GM18508 (cell line): ENCODE data around the gene LSM14A.
"Not testable (repeated sequence)": the region's sequence is repeated elsewhere in the genome, so short reads cannot be mapped to it uniquely, and the experiment has no call there.

Experiments
- ATAC-seq: cut with Tn5 transposase; IDR thresholded peaks from one replicate; pipeline ENCODE4 v1.9.1; 2021; ENCODE audit warnings: moderate number of reproducible peaks; ENCODE audit not compliant: insufficient read depth, unreplicated experiment

LSM14A gene

DNA sequence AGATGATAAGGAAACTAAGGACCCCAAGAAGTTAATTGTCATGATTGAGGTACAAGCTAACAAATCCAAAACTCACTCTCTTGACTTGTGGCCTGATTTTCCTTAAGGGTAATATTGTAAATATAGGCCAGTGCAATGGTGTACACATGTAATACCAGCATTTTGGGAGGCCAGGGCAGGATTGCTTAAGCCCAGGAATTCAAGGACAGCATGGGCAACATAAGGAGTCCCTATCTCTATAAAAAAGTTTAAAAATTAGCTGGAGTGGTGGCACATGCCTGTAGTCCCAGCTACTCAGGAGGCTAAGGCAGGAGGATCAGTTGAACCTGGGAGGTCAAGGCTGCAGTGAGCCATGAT is 53.3 kb downstream of the LSM14A start:
- no peak for ATAC-seq

DNA sequence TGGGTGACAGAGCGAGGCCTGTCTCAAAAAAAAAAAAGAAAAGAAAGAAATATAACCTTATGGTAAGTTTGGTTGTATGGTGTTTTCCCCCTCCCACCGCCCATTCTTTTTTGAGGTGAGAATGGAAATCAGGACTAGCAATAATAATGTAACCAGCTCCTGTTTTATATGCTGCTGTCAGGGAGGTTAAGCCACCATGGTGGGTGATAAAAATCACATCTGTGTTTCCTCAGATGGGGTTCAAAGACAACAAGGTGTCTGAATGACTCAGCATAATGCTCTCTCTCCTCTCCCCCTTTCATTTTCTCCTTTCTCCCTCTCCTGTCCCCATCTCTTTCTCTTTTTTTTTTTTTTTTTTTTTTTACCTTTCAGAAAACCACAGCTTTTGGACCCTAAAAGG is 53.7 kb downstream of the LSM14A start:
- no peak for ATAC-seq

DNA sequence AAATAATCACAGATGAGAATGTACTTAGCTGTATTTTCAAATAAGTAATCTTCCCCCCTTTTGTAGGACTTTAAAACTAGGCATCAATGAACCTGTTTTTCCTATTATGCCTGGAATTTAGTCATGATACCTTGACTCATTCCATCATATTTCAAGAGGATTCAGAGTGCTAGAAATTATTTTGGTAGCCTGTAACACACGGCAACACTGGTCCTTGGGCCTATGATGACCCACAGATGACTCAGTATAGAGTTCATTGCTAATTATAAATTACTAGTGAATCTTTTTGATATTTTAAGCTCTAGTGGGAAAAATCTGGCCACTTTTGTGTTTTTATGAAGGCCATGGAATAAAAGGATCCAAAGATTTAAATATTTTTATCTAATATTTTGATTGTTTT is 56.0 kb downstream of the LSM14A start:
- no peak for ATAC-seq

DNA sequence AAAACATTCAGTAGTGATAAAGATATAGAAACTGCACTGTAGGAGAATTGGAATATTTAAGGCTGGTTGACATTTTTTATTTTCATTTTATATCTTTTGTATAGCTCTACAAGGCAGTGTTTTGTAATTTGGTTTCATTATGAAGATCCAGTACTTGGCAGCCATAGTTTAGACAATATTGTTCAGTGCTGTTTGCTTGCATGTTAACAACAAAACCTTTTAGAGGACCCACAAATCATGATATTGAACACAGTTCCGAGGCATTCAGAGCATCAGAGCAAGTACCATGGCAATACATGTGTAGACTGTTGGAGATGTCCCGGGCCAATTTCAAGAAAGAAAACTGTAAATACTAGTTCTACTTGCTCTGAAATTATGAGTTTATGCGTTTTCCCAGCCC is 56.5 kb downstream of the LSM14A start:
- no peak for ATAC-seq

DNA sequence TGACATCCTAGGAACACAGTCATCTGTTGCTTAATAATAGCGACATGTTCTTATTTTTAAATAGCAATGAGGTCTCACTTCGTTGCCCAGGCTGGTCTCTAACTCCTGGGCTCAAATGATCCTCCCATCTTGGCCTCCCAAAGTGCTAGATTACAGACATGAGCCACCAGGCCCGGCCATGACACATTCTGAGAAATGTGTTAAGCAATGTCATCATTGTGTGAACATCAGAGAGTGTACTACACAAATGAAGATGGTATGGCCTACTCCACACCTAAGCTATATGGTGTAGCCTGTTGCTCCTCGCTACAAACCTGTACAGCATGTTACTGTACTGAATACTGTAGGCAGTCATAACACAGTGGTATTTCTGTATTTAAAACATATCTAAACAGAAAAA is 57.4 kb downstream of the LSM14A start:
- ATAC-seq: no peak

DNA sequence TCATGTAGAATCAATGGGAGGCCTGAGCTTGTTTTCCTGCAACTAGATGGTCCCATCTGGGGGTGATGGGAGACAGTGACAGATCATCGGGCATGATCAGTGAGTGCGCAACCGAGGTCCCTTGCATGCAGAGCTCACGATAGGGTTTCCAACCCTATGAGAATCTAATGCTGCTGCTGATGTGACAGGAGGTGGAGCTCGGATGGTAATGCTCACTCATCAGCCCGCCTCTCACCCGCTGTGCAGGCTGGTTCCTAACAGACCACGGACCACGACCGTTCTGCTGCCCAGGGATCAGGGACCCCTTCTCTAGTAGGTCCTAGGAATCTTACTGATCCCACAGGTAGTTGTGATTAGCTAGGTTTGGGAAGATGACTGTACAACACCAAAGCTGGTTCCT is 58.5 kb downstream of the LSM14A start:
- ATAC-seq: no peak

DNA sequence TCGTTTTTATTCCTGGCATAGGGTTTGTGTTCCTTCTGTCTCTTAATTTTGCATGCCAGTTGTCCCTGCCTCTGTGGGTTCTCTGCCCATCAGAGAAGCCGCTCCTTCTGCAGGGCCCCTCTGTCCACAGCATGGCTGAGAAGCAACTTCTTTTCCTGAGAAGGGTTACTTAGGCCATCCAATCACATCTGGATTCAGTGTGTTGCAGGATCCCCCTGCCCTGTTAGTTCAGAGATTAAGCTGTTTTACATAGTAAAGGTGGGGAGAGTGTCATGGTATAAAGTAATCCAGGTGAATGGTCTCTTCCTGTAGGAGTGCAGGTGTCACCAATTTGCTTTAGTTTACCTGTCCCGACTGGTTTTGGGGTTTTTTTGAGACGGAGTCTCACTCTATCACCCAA is 59.1 kb downstream of the LSM14A start:
- no peak for ATAC-seq

DNA sequence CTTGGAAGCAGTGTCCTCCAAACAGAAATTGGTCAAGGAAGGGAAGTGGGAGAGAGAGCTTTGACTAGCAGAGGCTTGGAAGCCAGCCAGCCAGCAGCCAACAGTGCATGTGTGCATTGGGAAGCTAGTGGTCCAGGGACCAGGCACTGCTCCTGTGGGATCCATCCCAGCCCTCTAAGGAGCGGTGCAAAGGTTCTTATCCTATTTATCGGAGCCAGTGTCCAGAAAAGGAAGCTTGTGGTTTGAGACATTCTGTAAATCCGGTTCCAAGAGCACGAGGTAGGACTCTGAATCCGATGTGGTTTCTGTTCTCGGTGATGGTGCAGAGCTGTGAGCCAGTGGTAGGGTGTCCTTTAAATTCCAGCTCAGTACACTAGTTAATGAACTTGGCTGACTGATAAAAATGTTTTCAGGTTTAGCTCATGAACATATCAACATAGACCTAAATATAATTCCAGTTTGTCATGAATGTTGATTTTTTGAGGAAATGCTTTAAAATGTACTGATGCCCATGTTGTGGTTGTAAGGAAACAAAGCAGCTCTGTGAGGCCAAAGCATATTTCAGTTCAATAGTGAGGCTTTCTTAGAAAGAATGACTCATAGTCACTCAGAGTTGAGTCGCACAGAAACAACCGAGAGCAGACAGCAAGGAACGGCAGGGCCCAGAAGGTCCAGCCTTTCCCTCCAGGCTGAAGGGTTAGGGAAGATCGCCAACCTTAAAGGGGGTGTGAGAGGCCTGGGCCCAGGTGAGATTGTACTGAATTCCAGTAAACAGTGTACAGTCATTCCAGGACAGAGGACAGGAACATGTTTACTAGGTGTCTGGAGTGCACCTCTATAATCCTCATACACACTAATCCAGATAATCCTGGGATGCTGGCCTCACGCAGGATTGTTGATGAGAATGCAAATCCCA is 60.5 kb downstream of the LSM14A start:
- no peak for ATAC-seq

DNA sequence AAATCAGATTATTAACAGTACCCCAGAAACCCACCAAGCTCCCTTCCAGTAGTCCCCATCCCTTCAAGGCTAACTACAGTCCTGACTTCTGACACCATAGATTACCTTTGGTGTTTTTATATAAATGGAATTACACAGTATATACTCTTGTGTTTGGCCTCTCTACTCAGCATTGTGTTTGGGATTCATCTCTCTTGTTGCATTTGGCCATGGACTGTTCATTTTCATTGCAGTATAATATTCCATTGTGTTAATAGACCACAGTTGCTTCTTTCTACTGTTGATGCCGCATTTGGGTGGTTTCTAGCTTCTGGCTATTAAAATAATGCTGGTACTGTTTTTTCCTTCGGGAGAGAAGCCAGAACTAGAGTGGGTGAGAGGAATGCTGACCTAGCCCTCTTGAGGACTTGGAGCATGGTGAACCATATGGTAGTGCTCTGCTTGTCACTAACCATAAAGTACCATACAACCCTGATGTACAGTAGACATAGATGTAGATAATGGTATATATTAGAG is 63.2 kb downstream of the LSM14A start:
- ATAC-seq: no peak

DNA sequence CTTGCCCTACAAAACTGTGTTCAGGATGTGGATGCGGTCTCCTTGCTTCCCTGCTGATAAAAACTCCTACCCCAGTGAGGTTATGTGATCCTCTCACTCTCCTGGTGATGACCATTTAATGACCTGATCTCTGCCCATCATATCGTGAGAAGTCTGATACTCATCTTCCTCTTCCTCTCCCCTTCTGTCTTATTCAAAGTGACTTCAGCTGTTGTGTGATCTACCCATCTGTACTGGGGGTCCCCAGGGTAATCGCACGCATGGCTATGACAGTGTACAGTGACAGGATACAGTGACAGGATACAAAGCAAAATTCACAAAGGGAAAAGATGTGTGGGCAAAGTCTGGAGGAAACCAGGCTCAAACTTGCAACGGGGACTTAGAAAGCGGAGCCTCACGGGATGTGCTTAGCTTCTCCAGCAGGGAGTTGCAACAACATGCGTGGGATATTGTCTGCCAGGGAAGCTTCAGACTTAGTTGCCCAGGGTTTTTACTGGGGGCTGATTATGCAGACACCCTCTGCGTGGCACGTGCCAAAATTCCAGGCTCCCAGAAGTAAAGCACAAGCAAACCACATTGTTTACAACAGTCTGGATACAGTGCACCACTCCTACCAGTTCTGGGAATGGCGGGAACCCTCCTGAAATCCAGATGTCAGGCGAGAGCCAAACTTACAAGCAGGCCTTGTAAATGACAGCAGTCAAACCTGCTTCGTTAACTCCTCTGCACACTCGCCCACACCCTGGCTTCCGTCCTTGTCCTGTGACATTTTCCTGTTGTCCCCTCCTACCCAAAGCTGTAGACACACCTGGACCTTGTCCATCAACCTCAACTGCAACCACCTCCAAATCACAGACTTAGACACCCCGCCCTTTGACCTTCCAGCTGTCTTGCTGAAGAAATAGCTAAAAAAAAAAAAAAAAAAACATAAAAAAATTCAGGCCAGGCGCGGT is 64.0 kb downstream of the LSM14A start:
- ATAC-seq: no peak

DNA sequence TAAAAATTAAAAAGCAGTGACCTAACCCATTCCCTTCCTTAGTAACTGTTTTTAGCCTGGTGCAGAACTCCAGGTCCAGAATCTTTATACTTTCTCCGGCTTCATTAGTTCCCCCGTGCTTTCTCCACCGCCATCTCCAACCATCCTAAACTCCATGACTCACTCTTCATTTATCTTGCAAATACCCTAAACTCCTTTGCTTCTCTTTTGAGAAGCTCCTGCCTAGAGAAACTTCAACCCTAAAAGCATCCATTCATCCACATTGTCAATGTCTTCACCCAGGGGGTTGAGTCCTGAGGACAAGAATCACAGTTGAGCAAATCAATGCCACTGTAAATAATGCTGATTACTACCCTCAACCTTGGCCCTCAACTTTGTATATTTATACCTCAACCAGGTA is 65.0 kb downstream of the LSM14A start:
- ATAC-seq: no peak

DNA sequence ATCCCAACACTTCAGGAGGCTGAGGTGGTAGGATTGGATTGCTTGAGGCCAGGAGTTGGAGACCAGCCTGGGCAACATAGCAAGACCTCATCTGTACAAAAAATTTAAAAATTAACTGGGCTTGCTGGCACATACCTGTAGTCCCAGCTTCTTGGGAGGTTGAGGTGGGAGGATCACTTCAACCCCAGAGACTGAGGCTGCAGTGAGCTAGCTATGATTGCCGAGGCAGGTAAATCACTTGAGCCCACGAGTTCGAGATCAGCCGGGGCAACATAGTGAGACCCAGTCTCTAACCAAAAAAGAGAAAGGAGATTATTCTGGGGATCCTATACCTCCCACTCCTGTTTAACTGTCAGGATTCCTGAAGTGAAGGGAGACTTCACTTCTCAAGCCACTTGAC is 65.6 kb downstream of the LSM14A start:
- ATAC-seq: no peak

DNA sequence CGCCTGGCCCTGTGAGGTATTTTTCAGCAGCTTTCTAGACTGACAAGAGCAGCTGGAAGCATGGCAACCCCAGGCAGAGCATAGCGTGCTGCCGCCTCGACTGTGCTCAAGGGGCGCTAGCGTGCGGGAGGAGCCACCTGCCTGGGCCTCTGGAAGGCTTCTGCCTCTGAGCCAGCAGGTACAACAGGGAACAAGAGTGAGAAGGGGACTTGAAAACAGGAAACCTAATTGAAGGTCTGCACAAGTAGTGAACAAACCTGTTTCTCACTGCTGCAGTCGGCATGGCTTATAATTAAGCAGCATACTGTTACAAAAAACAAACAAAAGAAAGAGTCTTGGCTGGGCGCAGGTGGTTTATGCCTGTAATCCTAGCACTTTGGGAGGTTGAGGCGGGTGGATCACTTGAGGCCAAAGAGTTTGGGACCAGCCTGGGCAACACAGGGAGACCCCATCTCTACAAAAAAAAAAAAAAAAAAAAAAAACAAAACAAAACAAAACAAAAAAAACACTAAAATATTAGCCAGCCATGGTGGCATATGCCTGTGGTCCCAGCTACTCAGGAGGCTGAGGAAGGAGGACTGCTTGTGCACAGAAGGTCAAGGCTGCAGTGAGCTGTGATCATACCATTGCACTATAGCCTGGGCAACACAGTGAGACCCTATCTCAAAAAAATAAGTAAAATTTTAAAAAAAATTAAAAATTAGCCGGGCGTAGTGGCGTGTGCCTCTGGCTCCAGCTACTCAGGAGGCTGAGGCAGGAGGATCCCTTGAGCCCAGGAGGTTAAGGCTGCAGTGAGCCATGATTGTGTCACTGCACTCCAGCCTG is 69.4 kb downstream of the LSM14A start:
- ATAC-seq: no peak

DNA sequence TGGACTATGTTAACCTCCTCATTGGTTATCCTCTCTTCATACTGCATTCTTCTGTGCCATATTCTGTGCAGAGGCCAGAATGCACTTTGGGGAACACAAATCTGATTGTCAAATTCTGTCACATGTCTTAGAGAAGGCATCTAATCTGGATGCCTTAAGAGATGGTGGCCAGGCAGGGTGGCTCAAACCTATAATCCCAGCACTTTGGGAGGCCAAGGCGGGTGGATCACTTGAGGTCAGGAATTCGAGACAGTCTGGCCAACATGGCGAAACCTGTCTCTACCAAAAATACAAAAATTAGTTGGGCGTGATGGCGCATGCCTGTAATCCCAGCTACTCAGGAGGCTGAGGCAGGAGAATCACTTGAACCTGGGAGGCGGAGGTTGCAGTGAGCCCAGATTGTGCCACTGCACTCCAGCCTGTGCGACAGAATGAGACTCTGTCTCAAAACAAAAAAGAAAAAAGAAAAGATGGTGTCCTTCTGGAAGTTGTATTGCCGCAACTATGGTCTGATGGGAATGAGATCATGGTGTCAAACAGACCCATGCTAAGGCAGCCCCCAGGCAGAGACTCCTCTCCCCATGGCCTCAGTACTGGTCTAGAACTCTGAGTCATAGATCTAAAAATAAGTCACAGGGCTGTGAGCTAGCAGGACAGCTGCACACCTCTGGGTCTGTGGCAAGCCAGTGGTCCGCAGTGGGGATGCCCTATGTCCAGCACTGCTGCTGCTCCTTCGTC is 71.0 kb downstream of the LSM14A start:
- ATAC-seq: not testable (repeated sequence)

DNA sequence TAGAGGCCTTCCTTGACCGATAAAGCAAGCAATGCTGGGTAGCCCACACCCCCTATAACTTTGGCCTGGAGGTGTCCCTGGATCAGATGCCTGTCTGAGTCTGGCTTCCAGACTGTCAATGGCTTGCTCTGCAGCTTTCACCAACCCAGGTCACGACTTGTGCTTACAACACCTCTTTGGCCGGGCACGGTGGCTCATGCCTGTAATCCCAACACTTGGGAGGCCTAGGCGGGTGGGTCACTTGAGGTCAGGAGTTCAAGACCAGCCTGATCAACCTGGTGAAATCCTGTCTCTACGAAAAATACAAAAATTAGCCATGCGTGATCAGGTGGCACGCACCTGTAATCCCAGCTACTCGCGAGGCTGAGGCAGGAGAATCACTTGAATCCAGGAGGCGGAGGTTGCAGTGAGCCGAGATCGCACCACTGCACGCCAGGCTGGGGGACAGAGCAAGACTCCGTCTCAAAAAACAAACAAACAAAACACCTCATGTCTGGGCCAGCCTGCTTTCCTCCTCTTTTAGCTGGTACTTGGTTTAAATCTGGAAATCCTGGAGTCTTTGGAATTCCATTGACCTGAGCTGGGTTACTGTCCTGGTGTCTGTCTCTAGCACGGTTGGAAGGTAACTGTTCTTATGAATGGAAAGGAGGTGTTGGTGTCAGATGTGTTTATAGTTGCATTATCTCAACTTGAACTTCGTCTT is 71.7 kb downstream of the LSM14A start:
- ATAC-seq: no peak

DNA sequence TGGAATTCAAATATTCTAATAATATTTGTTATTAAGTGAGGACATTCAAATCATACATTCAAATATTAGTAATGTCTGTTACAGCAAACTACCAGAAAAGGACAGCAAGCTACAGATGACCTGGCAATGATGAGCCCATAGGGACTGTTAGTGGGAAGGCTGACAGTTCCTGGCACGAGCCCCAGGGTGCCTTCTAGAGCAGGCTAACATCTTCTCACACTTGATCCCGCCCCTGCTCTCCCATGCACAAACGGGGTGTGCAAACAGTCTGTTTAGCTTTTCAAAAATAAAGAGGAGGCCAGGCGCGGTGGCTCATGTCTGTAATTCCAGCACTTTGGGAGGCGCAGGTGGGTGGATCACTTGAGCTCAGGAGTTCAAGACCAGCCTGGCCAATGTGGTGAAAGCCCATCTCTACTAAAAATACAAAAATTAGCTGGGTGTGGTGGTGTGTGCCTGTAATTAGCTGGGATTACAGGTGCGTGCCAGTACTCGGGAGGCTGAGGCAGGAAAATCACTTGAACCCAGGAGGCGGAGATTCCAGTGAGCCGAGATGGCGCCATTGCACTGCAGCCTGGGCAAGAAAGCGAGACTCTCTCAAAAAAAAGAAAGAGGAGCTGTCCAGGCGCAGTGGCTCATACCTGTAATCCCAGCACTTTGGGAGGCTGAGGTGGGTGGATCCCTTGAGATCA is 72.5 kb downstream of the LSM14A start:
- ATAC-seq: no peak

DNA sequence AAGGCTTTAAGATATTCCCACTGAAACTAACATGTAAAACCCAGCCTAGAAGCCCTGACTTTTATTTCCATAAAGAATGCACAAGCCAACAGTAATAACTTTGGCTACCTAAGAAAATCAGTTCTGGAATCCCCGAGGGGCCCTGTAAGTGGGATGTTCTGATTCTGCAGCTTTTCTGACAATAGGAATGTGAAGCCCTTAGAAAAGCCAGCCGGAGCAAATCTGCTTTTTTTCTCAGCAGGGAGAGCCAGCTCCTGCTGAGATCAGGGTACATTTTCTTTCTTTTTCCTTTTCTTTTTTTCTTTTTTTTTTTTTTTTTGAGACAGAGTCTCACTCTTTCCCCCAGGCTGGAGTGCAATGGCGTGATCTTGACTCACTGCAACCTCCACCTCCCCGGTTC is 74.0 kb downstream of the LSM14A start:
- ATAC-seq: no peak

DNA sequence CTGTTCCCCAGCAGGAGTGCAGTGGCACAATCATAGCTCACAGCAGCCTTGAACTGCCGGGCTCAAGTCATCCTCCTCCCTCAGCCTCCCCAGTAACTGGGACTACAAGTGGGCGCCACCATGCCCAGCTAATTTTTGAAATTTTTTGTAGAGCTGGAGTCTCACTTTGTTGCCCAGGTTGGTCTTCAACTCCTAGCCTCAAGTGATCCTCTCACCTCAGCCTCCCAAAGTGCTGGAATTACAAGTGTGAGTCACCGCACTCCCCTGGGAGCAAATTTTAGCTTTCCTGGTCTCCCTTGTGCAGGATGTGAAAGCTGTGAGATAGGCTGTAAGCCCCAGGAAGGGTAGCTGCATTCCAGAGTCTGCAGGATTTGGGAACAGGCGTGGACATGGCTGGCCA is 76.6 kb downstream of the LSM14A start:
- ATAC-seq: no peak
